Bronchial epithelial cell (primary cell): ENCODE results near the gene EPHA6. TPM values are rescaled to one million over a fixed set of nuclear protein-coding genes. Genes with fewer than 3 reads are reported as not detected.

Experiments
- DNase-seq: peaks from one replicate; pipeline ENCODE4 v3.0.0-alpha.2; 2010; ENCODE audit warnings: low read depth
- FAIRE-seq: peaks from 2 replicates; lab custom pipeline; 2011; peaks lifted over from hg19 to GRCh38; lab: Jason Lieb, UNC
- H3K27me3 ChIP-seq: 2 replicates; pipeline ENCODE4 v1.5.1; 2011; ENCODE audit warnings: low read length; ENCODE audit not compliant: control insufficient read depth, insufficient read depth
- H3K36me3 ChIP-seq: 2 replicates; pipeline ENCODE4 v1.5.1; 2011; ENCODE audit warnings: low read length; ENCODE audit not compliant: control insufficient read depth, insufficient read depth
- H3K4me3 ChIP-seq: 2 replicates; pipeline ENCODE4 v1.5.1; 2011; ENCODE audit warnings: mild to moderate bottlenecking, low read depth, low read length, control low read depth
- CTCF ChIP-seq: IDR thresholded peaks from 2 replicates; pipeline ENCODE4 v1.5.1; 2011; ENCODE audit warnings: mild to moderate bottlenecking, moderate library complexity, low read length, control low read depth, inconsistent platforms; ENCODE audit not compliant: insufficient read depth, severe bottlenecking
- total RNA-seq: library from RNA; depleted of rRNA; stranded (reverse); fragments of >200 nt; gene quantifications from 2 replicates; pipeline ENCODE4 v1.2.1, GENCODE V29; 2014

The EPHA6 gene
- total RNA-seq, 1 donor from 2014 or later: 0.26 TPM

- no peak for TF ChIP-seq CTCF
- FAIRE-seq (no peak), DNase-seq (peak; percentile 13)
- Histone ChIP-seq H3K36me3 (no peaks in the 10 kb centered on the region), H3K27me3 (no peaks in the 10 kb centered on the region), H3K4me3 (no peak overlapping the region)
These were observed 441.7 kb downstream of the EPHA6 start for GRCh38 chr3:97256060-97256459.

GRCh38 chr3:97257942-97258697 lies 443.7 kb downstream of the EPHA6 start:
- no peak for FAIRE-seq
- no peak for DNase-seq
- no peak overlapping the region for H3K4me3 ChIP-seq

DNA sequence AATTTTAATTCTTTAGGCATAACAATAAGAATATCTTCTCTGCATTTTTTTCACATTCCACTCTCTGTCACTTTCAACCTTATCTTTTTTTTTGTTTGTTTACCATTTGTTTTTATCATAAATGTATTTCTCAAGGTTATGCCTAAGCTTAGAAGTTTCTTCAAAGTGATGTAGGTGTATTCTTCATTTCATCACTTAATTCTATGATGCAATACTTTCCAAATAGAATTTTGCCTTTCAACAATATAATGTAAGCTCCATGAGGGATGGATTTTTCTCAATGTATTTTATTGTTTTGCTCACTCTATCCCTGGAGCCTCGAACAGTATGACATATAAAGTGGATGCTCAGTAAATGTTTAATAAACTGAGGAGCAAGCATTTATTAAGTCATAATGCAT lies 444.9 kb downstream of the EPHA6 start:
- Histone ChIP-seq H3K27me3 (no peaks in the 10 kb centered on the region), H3K4me3 (no peak overlapping the region), H3K36me3 (no peaks in the 10 kb centered on the region)
- FAIRE-seq: no peak
- no peak for DNase-seq
- no peak for TF ChIP-seq CTCF

More at GRCh38 chr3:97257942-97258697, 443.7 kb downstream of the EPHA6 start:
- TF ChIP-seq CTCF: no peak
- H3K36me3 ChIP-seq: no peaks in the 10 kb centered on the region
- no peaks in the 10 kb centered on the region for H3K27me3 ChIP-seq

- no peak for TF ChIP-seq CTCF
- FAIRE-seq (no peak), DNase-seq (no peak)
- no peaks in the 10 kb centered on the region for H3K27me3 ChIP-seq
- no peak overlapping the region for H3K4me3 ChIP-seq
- no peaks in the 10 kb centered on the region for H3K36me3 ChIP-seq
These were observed 449.8 kb downstream of the EPHA6 start for GRCh38 chr3:97264180-97264579.

DNA sequence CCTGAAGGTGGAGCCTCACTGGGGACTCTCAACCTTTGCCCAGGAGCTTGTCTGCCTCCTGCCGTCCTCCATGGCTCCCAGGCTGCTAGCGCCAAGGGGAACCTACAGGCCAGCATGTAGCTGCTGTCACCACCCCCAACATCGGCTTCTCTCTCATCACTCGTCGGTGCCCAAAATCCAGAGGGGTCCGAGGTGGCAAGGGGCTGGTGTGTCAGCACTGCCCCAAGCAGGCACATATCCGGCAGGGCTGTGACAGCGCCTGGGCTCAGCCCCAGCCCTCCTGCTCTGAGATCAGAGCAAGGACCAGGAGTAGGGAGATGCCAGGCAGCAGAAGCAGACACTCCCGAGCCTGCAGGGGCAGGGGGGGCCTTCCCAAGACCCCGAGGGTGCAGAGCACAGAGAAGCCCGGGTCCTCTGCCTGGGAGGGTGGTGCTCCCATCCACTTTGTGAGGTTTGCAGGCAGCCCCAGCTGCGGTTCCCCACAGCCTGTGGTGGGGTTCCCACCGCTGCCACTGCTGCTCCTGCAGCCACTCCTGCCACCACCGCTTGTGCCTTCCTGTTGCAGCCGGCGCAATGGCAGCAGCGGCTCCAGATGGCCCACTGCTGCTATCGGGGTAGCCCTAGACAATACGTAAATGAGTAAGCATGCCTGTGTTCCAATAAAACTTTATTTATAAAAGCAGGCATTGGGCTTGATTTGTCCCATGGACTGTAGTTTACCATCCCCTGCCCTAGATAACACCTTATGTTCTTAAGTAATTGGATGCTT lies 451.0 kb downstream of the EPHA6 start:
- TF ChIP-seq CTCF: no peak
- FAIRE-seq (no peak), DNase-seq (no peak)
- H3K4me3 ChIP-seq: no peak overlapping the region
- no peaks in the 10 kb centered on the region for H3K36me3 ChIP-seq
- no peaks in the 10 kb centered on the region for H3K27me3 ChIP-seq
